ENCODE data around the gene BPIFB1. TPM values are rescaled to one million over a fixed set of nuclear protein-coding genes. Genes with fewer than 3 reads are reported as not detected.

Gene BPIFB1
- total and polyA plus RNA-seq, 10 of the 15 experiments (the other 5 are each of a cell fraction or from before 2014, with no cell fraction given) = 0.13 TPM; not detected in 9

DNA sequence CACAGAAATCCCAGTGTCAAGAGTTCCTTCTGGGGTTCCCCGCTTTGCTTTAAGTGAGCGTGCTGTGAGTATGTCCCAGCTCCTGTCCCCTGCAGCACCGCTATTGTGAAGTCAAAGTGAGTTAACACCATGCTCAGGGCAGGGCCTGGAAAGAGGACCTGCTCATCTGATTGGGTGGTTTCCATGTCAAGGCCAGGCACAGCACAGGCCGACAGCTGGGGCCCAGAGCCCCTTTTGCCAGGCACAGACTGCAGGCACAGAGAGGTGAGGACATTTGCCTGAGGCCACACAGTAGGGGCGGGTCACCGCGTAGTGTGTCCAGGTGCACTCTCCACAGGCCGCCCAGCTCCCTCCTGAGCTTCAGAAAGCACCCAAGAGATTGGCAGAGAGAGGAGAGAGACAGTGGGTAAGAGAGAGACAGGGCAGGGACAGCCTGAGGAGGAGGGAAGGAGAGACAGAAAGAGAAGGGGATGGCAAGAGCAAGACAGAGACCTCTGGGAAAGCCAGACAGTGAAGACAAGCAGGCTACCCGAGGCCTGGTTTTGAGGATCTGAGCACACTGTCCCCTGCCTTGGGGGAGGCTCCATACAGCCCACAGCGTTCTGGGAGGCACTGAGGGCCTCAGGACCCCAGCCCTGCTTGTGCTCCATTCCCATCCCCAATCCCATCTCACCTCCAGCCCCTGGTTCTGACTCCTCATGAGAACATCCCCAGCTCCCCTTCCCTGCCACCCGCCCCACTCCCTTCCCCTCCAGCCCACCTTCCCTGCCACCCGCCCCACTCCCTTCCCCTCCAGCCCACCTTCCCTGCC is 6.5 kb upstream of the BPIFB1 start:
- ChIA-PET RAD21 (ENCODE audit: unreplicated experiment) (no interaction called here), POLR2A (no interaction called here), SMC1A (ENCODE audit: uncharacterized antibody, unreplicated experiment) (no interaction called here), CTCF (no interaction called here)
- DNase-seq (ENCODE audit: low read depth, low spot score) (no peak), ATAC-seq (no peak), FAIRE-seq (no peak)
- peaks cover 7 to 8% of the 10 kb centered on the region in 2 experiments; a peak in 3 of 4 replicates for H3K27me3 ChIP-seq (replicated peaks in 1 of 2; ENCODE audit: control insufficient read depth in 2 of 2, insufficient read depth in 2 of 2, low read length in 1 of 2)
- H2AFZ ChIP-seq (ENCODE audit: control insufficient read depth, low read depth, low read length) = no peak overlapping the region
- H4K20me1 ChIP-seq (ENCODE audit: control insufficient read depth, insufficient read depth) = no peaks in the 10 kb centered on the region
- H3K4me3 ChIP-seq = no peak overlapping the region
- TF ChIP-seq, protein P1, sequence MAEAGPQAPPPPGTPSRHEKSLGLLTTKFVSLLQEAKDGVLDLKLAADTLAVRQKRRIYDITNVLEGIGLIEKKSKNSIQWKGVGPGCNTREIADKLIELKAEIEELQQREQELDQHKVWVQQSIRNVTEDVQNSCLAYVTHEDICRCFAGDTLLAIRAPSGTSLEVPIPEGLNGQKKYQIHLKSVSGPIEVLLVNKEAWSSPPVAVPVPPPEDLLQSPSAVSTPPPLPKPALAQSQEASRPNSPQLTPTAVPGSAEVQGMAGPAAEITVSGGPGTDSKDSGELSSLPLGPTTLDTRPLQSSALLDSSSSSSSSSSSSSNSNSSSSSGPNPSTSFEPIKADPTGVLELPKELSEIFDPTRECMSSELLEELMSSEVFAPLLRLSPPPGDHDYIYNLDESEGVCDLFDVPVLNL (IDR thresholded peaks at IDR 0.05; ENCODE audit: low read depth, low read length) = no peak
- TF ChIP-seq MXI1 (IDR thresholded peaks at IDR 0.05; ENCODE audit: low read depth, low read length) (no peak), ZZZ3 (IDR thresholded peaks at IDR 0.05; ENCODE audit: control insufficient read depth, insufficient read length, low read depth) (no peak)
- H3K27ac ChIP-seq (ENCODE audit: control insufficient read depth, insufficient read depth) = no peak overlapping the region
- no TSS peak for BruUV-seq (replicated peaks)
- no peaks in the 10 kb centered on the region; a peak in 1 of 4 replicates for H3K36me3 ChIP-seq (ENCODE audit: control insufficient read depth in 2 of 2, insufficient read depth in 2 of 2, low read length in 1 of 2)
- no peaks in the 10 kb centered on the region for H3K4me1 ChIP-seq (ENCODE audit: control insufficient read depth, insufficient read depth, low read length)
- H3K79me2 ChIP-seq (ENCODE audit: control insufficient read depth, insufficient read depth, low read length) = no peaks in the 10 kb centered on the region
- no peak overlapping the region for H3K9ac ChIP-seq (ENCODE audit: control insufficient read depth, insufficient read depth, low read length)
- no peak overlapping the region for H3K4me2 ChIP-seq (ENCODE audit: control insufficient read depth, insufficient read depth)
- in situ Hi-C loops (cut with MboI) = no loop called here
- no peaks in the 10 kb centered on the region for H3K9me3 ChIP-seq (replicated peaks; ENCODE audit: control insufficient read depth, insufficient read depth, low read length)
- 48% methylated on average over 10 of the region's 12 CpGs for WGBS (ENCODE audit: insufficient coverage, insufficient replicate concordance, low lambda C conversion rate, missing lambda C conversion rate)
- intact Hi-C loops (cut with micrococcal nuclease; ENCODE audit: unreplicated experiment) = no loop called here
